Loucy (cell line): ENCODE measurements around the gene IQCC.

Experiments
- CTCF ChIP-seq: fragments of 200-600 bp; sonication (generic); conservative IDR thresholded peaks from 2 replicates; pipeline ENCODE4 v1.5.1; 2014; ENCODE audit warnings: mild to moderate bottlenecking, antibody characterized with exemption, low read length
- EZH2phosphoT487 ChIP-seq: fragments of 200-600 bp; IDR thresholded peaks from 2 replicates; pipeline ENCODE4 v1.6.1; 2018; ENCODE audit warnings: antibody characterized with exemption, mild to moderate bottlenecking, moderate library complexity, borderline replicate concordance

DNA sequence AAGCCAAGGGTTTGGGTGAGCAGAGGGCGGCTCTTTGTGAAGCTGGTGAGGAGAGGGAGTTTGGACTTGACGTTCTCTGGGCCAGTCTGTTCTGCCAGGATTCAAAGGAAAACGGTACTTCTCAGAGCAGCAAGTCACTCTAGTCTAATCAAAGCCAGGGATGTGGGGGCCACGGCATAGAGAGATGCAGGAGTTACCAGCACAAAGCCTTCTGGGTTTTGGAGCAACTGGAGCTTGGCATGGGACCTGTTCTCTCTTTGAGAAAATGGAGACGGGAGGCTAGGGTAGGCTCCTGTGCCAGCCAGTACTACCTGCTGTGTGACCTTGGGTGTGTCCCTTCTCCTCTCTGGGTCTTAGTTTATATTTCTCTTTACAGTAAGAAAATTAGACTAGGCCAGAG lies 23.9 kb upstream of the IQCC start:
- TF ChIP-seq EZH2phosphoT487 (no peak), CTCF (no peak)
